ENCODE data around the gene MICAL2.

MICAL2 gene

DNA sequence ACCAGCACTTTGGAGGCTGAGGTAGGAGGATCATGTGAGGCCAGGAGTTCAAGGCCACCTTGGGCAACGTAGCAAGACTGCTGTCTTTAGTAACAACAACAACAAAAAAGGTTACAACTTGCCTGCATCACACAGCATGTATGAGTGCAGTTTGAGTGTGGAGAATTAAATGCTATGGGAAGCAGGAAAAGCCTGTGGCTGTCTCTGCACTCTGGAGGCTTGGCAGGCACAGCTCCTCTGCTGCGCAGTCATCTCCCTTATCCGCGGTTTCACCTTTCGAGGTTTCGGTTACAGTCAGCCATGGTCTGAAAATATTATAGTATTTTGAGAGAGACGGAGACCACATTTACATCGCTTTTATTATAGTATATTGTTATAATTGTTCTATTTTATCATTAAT is 2.9 kb downstream of the MICAL2 start:
- intact Hi-C loops (cut with DNase I): no loop called here
- DNase-seq: peak in 1 of 10 donors; percentile 84

DNA sequence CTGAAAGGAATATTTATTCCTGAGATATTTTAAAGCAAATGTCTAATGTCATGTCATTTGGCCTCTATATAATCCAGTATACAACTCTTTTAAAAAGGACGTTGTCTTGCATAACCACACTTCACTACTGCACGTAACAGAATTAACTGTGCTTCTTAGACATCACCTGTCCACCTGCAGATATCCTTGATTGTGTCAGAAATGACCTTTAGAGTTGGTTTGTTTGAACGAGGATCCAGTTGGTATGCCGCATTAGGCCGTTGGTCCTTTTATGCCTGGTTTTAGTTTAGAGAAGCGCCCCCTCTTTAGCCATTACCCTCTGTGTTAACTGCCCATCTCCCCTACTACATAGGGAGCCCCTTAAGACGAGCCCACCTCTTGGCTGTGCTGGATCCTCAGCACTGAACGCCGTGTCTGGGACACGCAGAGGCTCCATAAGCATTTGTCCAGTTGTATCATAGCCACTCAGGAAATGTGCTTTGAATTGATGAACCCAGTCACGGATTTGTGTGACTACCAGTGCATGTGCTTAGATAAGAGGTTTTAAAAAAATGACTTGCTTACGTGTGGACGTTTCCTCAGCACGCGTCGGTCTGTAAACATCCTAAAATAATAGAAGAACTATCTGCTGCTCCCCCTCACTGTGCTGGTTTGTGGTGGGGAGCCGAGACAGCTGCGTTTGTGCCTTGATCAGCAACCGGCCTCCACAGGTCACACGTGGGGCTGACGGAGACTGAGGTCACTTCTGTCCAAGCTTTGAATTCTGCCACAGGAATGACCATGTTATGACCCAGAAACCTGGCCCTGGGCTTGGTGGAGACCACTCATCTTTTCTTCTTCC is 4.0 kb downstream of the MICAL2 start:
- intact Hi-C loops (cut with DNase I): no loop called here
- DNase-seq: peak in 1 of 10 donors; percentile 69

DNA sequence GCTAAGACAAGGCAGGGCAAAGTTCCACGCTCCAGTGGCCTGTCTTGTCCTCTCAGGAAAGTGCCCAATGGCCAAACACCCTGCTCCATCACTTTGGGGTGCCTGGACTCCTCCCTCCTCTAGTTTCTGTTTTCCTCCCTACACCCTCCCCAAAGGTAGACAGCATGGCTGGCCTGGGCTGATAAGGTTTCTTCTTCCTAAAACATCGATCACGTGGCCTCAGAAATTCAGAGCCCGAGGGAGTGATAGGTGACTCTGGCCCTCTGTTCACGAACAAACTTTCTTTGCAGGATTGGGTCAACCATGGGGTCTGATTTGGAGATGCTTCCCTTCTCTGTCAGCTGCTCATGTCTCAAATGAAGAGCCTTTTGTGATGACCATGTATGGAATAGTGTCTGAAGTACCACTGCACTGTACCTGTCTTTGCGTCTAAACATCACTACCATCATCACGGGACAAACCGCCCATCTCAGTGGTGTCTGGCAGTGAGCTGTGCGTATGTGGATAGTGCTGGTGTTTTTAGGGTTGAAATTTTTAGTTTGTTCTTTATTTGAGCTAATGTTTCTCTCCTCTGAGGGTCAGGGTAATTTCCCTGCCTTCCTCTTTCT is 6.1 kb downstream of the MICAL2 start:
- intact Hi-C loops (cut with DNase I): no loop called here
- DNase-seq: no peak

- DNase-seq: peak in 2 of 10 donors; percentile 78
- intact Hi-C loops (cut with DNase I): no loop called here
Observed at GRCh38 chr11:12117200-12117599, 6.8 kb downstream of the MICAL2 start.

DNA sequence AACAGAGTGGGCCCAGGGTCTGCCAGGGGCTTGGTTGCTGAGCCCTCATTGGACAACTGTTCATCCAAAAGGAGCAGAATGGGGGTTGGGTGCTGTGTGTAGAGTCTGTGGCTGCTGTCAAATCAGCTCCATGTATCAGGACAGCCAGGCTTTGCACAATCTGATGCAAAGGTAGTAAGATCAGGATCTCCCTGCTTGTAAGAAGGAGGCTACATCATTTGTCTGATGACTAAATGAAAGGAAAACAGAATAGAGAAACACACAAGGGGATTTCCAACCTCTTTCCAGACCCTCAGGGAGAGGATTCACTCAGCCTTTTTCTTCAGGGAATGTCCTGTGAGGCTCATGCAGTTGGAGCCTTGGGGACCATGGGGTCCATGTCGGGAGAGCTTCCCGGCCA is 7.2 kb downstream of the MICAL2 start:
- intact Hi-C loops (cut with DNase I): no loop called here
- no peak for DNase-seq

GRCh38 chr11:12118949-12119348 is 8.6 kb downstream of the MICAL2 start:
- intact Hi-C loops (cut with DNase I): no loop called here
- no peak for DNase-seq

DNA sequence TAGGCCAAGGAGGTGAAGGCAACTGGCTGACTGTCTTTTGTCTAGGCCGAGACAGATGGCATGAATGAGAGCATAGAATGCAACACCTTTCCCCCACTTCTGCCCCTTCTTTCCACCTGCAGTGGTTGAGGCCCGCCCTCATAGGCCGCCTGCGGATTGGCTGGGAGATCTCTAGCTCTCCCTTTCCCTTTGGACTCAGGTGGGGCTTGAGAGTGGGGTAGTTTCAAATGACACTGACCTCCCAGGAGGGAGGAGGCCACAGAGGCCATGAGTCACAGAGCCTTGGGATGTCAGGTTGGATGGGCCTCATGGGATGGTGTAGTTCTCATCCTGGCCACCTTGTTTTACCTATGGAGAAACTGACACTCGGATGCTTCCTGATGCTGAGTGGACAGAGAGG is 9.1 kb downstream of the MICAL2 start:
- no peak for DNase-seq
- intact Hi-C loops (cut with DNase I): no loop called here

GRCh38 chr11:12120031-12121008 is 9.9 kb downstream of the MICAL2 start:
- peak in 1 of 10 donors; percentile 79 for DNase-seq
- intact Hi-C loops (cut with DNase I): no loop called here

DNA sequence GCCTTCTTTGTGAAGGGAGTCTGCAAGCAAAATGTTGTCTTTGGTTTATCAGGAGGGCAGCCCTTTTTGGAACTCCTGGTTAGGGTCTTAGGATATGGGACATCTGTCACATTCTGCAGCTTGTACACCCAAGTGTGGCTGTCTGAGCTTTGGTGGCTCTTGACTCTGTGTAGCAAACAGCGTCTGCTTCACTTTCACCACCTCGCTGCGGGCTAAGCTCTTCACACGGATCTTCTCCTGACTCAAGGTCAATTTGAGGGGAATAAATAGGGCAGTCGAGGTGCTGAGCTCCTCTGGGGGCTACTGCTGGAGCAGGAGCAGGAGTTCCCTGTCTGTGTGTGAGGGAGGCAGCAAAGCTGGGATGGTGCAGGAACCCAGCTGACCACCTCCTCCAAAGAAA is 10.6 kb downstream of the MICAL2 start:
- intact Hi-C loops (cut with DNase I): no loop called here
- DNase-seq: peak in 1 of 10 donors; percentile 82

DNA sequence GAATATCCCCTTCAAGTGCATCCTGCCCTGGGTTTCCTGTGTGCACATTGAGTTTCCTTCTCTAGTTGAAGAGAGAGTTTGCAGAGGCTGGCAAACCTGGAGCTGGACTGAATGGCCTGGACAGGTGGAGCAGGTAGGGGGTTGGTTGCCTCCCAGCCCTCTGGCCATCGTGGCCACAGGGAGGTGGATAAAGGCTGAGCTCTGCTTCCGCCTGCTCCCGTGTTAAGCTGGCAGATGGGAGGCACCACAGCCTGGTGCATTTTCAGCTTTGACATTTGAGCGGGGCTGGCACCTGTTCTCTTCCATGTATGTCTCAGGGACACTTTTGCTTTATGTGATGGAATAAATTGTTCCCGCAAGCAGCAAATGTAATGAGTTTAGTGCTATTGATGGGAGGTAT is 11.1 kb downstream of the MICAL2 start:
- peak in 2 of 10 donors; percentile 78 to 81 for DNase-seq
- intact Hi-C loops (cut with DNase I): no loop called here

- intact Hi-C loops (cut with DNase I): no loop called here
Observed at GRCh38 chr11:12122083-12122482, 11.7 kb downstream of the MICAL2 start.

DNA sequence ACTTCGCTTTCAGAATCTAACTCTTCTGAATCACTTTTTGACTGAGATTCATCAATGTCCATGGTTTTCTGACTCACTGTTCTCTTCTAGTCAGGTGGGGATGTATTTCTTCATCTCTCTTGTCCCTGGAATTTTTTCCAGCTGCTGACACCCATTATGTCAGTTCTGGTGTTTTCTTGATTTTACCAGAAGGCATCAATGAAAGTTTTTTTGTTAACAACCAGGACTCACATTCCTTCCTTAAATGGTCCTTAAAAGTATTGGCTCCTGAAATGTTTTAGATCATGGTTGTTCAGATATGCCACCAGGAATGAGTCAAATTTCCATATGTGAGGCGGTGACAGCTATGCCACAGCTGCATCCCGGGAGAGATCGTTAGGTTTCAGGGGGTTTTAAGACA is 12.9 kb downstream of the MICAL2 start:
- intact Hi-C loops (cut with DNase I): no loop called here

More at GRCh38 chr11:12122083-12122482, 11.7 kb downstream of the MICAL2 start:
- peak in 1 of 10 donors; percentile 62 for DNase-seq

GRCh38 chr11:12123799-12124198 is 13.4 kb downstream of the MICAL2 start:
- peak in 1 of 10 donors; percentile 63 for DNase-seq
- intact Hi-C loops (cut with DNase I): no loop called here

More for the DNA sequence above, 12.9 kb downstream of the MICAL2 start:
- no peak for DNase-seq

GRCh38 chr11:12124306-12124705 is 13.9 kb downstream of the MICAL2 start:
- peak in 1 of 10 donors; percentile 65 for DNase-seq
- intact Hi-C loops (cut with DNase I): no loop called here

DNA sequence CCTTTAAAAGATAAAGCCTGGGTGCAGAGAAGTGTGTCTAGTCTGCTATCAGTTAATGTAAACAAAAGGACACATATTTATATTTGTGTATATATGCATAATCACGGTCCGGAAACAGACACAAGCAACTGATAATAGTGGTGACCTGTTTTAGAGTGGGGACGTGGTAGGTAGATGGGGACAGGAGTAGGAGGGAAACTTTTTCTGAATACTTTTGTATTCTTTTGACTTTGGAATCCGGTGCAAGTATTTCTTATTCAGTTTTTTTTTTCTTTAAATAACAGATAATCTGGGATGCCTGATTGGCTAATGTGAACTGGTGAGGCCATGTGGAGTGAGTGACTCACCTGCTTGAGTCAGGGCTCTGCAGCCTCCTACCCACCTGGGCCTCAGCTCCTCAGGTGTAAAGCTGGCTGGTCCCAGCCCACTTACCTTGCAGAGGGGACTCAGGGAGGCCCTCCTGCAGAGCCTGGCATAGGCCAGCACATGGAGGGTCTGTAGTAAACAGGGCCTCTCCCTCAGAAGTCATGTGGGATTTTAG is 15.3 kb downstream of the MICAL2 start:
- intact Hi-C loops (cut with DNase I): no loop called here
- no peak for DNase-seq

GRCh38 chr11:12126344-12127019 is 16.1 kb downstream of the MICAL2 start:
- DNase-seq: peak in 2 of 10 donors; percentile 38 to 48
- intact Hi-C loops (cut with DNase I): no loop called here

DNA sequence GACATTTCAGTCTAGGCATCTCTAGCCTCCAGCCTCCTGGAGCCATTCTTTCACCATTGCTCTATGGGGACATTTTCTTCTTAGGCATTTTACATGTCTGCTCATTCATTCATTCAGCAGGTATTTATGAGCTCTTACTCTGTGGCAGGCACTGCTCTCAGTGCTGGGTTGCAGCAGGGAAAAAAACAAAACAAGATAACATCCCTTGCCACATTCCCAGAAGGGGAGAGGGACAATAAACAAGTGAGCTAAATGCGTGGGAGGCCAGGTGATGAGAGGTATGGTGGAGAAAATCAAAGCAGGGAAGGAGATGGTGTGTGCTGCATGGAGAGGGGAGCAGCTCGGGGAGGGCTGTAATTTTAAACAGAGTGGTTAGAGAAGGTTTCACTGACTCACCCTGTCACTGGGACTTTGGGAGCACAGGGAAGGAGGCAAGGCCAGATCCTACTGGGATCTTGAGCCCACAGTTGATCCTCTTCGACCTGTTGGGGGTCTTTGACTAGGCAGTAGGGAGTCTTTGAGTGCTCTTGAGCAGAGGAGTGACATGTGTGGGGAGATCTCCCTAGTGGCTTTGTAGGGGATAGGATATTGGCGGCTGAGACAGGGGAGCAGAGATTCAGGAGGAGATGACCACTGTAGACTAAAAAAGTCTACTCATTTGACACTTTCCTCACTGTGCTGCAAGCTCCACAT is 17.0 kb downstream of the MICAL2 start:
- intact Hi-C loops (cut with DNase I): no loop called here
- DNase-seq: peak in 1 of 10 donors; percentile 46

DNA sequence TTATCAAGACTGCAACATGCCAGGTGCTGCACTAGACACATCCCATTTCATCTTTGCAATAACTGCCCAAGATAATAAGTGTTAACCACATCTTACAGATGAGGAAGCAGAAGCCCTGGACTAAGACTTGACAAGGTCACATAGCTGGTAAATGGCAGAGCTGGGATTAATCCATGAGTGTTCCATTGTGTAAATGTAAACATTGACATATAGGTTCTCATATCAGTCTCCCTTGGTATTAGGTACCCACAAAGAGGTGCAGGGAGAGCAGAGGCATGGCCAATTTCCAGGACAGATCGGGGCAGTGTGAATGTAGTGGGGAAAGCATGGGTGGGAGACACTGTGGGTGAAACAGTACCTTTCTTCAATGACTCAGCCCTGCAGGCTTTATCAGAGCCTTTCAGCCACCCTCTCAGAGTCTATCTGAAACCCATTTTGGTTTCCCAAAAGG is 17.9 kb downstream of the MICAL2 start:
- no peak for DNase-seq
- intact Hi-C loops (cut with DNase I): no loop called here

DNA sequence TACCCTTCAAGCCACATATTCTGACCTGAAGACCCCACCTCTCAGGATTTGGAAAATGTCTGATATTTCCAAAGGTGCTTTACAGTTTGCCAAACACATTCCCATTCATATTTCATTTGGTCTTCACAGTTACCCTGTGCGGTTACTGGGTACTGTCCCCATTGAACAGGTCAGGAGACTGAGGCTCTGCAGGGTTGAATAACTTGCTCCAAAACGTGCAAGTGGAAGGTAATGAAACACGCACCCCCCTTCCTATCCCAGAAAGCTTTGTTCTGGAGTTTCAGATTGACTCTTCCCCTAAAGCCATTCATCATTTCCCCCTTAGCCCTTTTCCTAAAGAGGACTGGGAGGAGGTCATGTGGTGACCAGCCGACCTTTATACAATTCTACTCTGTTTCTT is 18.8 kb downstream of the MICAL2 start:
- intact Hi-C loops (cut with DNase I): no loop called here
- DNase-seq: no peak
